HepG2 (cell line): ENCODE results near the gene MLLT11. TPM values are rescaled to one million over a fixed set of nuclear protein-coding genes. Genes with fewer than 3 reads are reported as not detected.

Experiments used
- ADNP ChIP-seq: sonication (generic); formaldehyde crosslinking; IDR thresholded peaks from 2 replicates; pipeline ENCODE4 v1.4.0; 2020; ENCODE audit warnings: missing genetic modification reagents
- AGO2 ChIP-seq: fragments of 200-400 bp; formaldehyde crosslinking; optimal IDR thresholded peaks from 2 replicates; pipeline ENCODE3; 2017; ENCODE audit warnings: mild to moderate bottlenecking, low read depth, low read length, moderate library complexity
- CCAR2 ChIP-seq: fragments of 200-400 bp; formaldehyde crosslinking; optimal IDR thresholded peaks from 2 replicates; pipeline ENCODE3; 2018; ENCODE audit warnings: low read depth, mild to moderate bottlenecking, low read length, moderate library complexity
- DNMT3B ChIP-seq: conservative IDR thresholded peaks from 2 replicates; pipeline ENCODE4 v1.6.1; 2016; ENCODE audit warnings: missing biosample characterization, control low read depth
- FOSL1 ChIP-seq: sonication (generic); formaldehyde crosslinking; IDR thresholded peaks from 2 replicates; pipeline ENCODE4 v1.9.0; 2021; ENCODE audit warnings: missing genetic modification reagents, borderline replicate concordance
- GLI4 ChIP-seq: sonication (generic); formaldehyde crosslinking; IDR thresholded peaks from 2 replicates; pipeline ENCODE4 v1.5.1; 2020; ENCODE audit warnings: missing genetic modification reagents, mild to moderate bottlenecking, moderate library complexity, borderline replicate concordance
- HNF4A ChIP-seq: sonication (generic); formaldehyde crosslinking; IDR thresholded peaks from 2 replicates; pipeline ENCODE4 v1.4.0; 2020; ENCODE audit warnings: missing genetic modification reagents
- NCOA1 ChIP-seq: sonication (generic); formaldehyde crosslinking; IDR thresholded peaks from 2 replicates; pipeline ENCODE4 v1.9.0; 2021; ENCODE audit warnings: missing genetic modification reagents
- NFE2L1 ChIP-seq: sonication (generic); formaldehyde crosslinking; IDR thresholded peaks from 2 replicates; pipeline ENCODE4 v1.4.0; 2020; ENCODE audit warnings: missing genetic modification reagents, mild to moderate bottlenecking, borderline replicate concordance
- NFIB ChIP-seq: sonication (generic); formaldehyde crosslinking; IDR thresholded peaks from 2 replicates; pipeline ENCODE4 v1.9.0; 2021; ENCODE audit warnings: missing genetic modification reagents, mild to moderate bottlenecking, borderline replicate concordance
- NFYC ChIP-seq: IDR thresholded peaks from 2 replicates; pipeline ENCODE4 v1.6.1; 2016; ENCODE audit warnings: missing genetic modification reagents, missing compliant biosample characterization
- RBAK ChIP-seq: sonication (generic); formaldehyde crosslinking; IDR thresholded peaks from 2 replicates; pipeline ENCODE4 v1.5.1; 2020; ENCODE audit warnings: mild to moderate bottlenecking, missing genetic modification reagents
- SIX4 ChIP-seq: sonication (generic); formaldehyde crosslinking; IDR thresholded peaks from 2 replicates; pipeline ENCODE4 v1.4.0; 2020; ENCODE audit warnings: missing genetic modification reagents
- SMAD9 ChIP-seq: sonication (generic); formaldehyde crosslinking; IDR thresholded peaks from 2 replicates; pipeline ENCODE4 v1.5.1; 2020; ENCODE audit warnings: mild to moderate bottlenecking, missing genetic modification reagents
- ZC3H4 ChIP-seq: sonication (generic); formaldehyde crosslinking; IDR thresholded peaks from 2 replicates; pipeline ENCODE4 v1.4.0; 2020; ENCODE audit warnings: missing genetic modification reagents, borderline replicate concordance
- ZMYM4 ChIP-seq: sonication (generic); formaldehyde crosslinking; IDR thresholded peaks from 2 replicates; pipeline ENCODE4 v1.8.1; 2023; ENCODE audit warnings: mild to moderate bottlenecking, missing genetic modification reagents
- ZNF451 ChIP-seq: sonication (generic); formaldehyde crosslinking; IDR thresholded peaks from 2 replicates; pipeline ENCODE4 v1.5.0; 2020; ENCODE audit warnings: mild to moderate bottlenecking, missing genetic modification reagents
- ZNF670 ChIP-seq: sonication (generic); formaldehyde crosslinking; IDR thresholded peaks from 2 replicates; pipeline ENCODE4 v1.8.0; 2022; ENCODE audit warnings: mild to moderate bottlenecking, missing genetic modification reagents, borderline replicate concordance
- polyA plus RNA-seq, 8 experiments: library from polyadenylated mRNA; depleted of rRNA in 3 of 8; stranded (reverse) in 7 of 8; unstranded in 1 of 8; fragments of >200 nt; fragmentation: Illumina TruSeq in 4 of 8; extraction: Trizol in 4 of 8; gene quantifications; 2 replicates each; pipeline versions ENCODE4 v1.2.1 to v1.2.3, GENCODE V29; 2011 to 2016; ENCODE audit warnings: low read depth in 4 of 8, missing spikeins in 1 of 8, mixed read lengths in 1 of 8; ENCODE audit not compliant: insufficient read depth in 1 of 8
- total RNA-seq, 5 experiments: library from RNA; depleted of rRNA; stranded (reverse); fragments of >200 nt; fragmentation: Illumina TruSeq; extraction: Trizol; gene quantifications; 2 replicates each; pipeline ENCODE4 v1.2.3, GENCODE V29; 2016; ENCODE audit warnings: low read depth in 1 of 5
- TF ChIP-seq, protein P1 (sequence below): sonication (generic); formaldehyde crosslinking; IDR thresholded peaks from 2 replicates; pipeline ENCODE4 v1.8.1; 2023; ENCODE audit warnings: mild to moderate bottlenecking, inconsistent platforms, moderate library complexity, missing genetic modification reagents, borderline replicate concordance
- TF ChIP-seq, protein P2 (sequence below): sonication (generic); formaldehyde crosslinking; IDR thresholded peaks from 2 replicates; pipeline ENCODE4 v1.4.0; 2020; ENCODE audit warnings: mild to moderate bottlenecking, missing genetic modification reagents
- TF ChIP-seq, protein P3 (sequence below): sonication (generic); formaldehyde crosslinking; IDR thresholded peaks from 2 replicates; pipeline ENCODE4 v1.4.0; 2020; ENCODE audit warnings: low read depth, missing genetic modification reagents
- TF ChIP-seq, protein P4 (sequence below): sonication (generic); formaldehyde crosslinking; IDR thresholded peaks from 2 replicates; pipeline ENCODE4 v1.8.0; 2022; ENCODE audit warnings: missing genetic modification reagents, mild to moderate bottlenecking, inconsistent platforms, borderline replicate concordance

MLLT11 gene
- total and polyA plus RNA-seq, 2 of the 13 experiments (the other 11 are each of a cell fraction or from before 2014, with no cell fraction given), result 0.21 to 0.22 TPM

DNA sequence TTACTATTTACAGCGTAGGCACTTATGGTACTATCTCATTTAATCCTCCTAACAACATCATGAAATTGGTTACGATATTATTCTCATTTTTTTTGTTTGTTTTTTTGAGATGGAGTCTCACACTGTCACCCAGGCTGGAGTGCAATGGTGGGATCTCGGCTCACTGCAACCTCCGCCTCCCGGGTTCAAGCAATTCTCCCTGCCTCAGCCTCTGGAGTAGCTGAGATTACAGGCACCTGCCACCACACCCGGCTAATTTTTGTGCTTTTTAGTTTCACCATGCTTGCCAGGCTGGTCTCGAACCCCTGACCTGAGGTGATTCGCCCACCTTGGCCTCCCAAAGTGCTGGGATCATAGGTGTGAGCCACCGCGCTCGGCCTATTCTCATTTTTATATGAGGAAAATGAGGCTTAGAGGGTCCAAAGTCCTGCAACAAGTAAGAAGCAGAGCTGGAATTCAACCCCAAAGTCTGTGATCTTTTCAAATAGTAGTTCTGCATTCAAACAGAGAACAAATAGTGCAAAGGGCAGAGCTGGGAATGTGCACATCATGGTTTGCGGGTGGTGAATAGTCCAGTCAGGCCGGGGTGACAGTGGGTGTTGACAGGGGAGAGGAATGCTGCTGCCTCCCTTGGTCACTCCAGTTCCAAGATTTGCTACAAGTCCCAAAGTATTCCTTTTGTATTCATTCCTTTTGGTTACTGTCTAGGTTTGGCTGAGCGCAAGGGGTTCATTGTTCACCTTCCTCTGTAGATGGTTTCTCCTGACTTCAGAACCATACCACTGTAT, 47.3 kb upstream of the MLLT11 start (continued):
- no peak for TF ChIP-seq AGO2
- peak; percentile 98 for TF ChIP-seq HNF4A (CRISPR knock-in tag)
- TF ChIP-seq ZNF451 (CRISPR knock-in tag), result no peak
- no peak for TF ChIP-seq CCAR2
- TF ChIP-seq, protein P1, sequence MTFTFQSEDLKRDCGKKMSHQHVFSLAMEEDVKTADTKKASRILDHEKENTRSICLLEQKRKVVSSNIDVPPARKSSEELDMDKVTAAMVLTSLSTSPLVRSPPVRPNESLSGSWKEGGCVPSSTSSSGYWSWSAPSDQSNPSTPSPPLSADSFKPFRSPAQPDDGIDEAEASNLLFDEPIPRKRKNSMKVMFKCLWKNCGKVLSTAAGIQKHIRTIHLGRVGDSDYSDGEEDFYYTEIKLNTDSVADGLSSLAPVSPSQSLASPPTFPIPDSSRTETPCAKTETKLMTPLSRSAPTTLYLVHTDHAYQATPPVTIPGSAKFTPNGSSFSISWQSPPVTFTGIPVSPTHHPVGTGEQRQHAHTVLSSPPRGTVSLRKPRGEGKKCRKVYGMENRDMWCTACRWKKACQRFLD (CRISPR knock-in tag), result no peak
- no peak for TF ChIP-seq GLI4
- TF ChIP-seq ZMYM4 (CRISPR knock-in tag), result peak; percentile 46; the same call in 1 of the 2 replicates
- no peak for TF ChIP-seq FOSL1 (CRISPR knock-in tag)
- TF ChIP-seq DNMT3B, result no peak
- TF ChIP-seq ZC3H4 (CRISPR knock-in tag), result no peak
- TF ChIP-seq NFYC (CRISPR knock-in tag), result no peak
- peak; percentile 58; the same call in 1 of the 2 replicates for TF ChIP-seq SIX4
- peak; percentile 82 for TF ChIP-seq ZNF670 (CRISPR knock-in tag)
- TF ChIP-seq RBAK, result no peak
- TF ChIP-seq NFIB (CRISPR knock-in tag), result no peak
- TF ChIP-seq, protein P2, sequence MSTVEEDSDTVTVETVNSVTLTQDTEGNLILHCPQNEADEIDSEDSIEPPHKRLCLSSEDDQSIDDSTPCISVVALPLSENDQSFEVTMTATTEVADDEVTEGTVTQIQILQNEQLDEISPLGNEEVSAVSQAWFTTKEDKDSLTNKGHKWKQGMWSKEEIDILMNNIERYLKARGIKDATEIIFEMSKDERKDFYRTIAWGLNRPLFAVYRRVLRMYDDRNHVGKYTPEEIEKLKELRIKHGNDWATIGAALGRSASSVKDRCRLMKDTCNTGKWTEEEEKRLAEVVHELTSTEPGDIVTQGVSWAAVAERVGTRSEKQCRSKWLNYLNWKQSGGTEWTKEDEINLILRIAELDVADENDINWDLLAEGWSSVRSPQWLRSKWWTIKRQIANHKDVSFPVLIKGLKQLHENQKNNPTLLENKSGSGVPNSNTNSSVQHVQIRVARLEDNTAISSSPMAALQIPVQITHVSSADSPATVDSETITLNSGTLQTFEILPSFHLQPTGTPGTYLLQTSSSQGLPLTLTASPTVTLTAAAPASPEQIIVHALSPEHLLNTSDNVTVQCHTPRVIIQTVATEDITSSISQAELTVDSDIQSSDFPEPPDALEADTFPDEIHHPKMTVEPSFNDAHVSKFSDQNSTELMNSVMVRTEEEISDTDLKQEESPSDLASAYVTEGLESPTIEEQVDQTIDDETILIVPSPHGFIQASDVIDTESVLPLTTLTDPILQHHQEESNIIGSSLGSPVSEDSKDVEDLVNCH (CRISPR knock-in tag), result no peak
- TF ChIP-seq, protein P3, sequence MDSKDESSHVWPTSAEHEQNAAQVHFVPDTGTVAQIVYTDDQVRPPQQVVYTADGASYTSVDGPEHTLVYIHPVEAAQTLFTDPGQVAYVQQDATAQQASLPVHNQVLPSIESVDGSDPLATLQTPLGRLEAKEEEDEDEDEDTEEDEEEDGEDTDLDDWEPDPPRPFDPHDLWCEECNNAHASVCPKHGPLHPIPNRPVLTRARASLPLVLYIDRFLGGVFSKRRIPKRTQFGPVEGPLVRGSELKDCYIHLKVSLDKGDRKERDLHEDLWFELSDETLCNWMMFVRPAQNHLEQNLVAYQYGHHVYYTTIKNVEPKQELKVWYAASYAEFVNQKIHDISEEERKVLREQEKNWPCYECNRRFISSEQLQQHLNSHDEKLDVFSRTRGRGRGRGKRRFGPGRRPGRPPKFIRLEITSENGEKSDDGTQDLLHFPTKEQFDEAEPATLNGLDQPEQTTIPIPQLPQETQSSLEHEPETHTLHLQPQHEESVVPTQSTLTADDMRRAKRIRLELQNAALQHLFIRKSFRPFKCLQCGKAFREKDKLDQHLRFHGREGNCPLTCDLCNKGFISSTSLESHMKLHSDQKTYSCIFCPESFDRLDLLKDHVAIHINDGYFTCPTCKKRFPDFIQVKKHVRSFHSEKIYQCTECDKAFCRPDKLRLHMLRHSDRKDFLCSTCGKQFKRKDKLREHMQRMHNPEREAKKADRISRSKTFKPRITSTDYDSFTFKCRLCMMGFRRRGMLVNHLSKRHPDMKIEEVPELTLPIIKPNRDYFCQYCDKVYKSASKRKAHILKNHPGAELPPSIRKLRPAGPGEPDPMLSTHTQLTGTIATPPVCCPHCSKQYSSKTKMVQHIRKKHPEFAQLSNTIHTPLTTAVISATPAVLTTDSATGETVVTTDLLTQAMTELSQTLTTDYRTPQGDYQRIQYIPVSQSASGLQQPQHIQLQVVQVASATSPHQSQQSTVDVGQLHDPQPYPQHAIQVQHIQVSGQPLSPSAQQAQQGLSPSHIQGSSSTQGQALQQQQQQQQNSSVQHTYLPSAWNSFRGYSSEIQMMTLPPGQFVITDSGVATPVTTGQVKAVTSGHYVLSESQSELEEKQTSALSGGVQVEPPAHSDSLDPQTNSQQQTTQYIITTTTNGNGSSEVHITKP (CRISPR knock-in tag), result peak; percentile 92
- TF ChIP-seq SMAD9 (CRISPR knock-in tag), result no peak
- TF ChIP-seq, protein P4, sequence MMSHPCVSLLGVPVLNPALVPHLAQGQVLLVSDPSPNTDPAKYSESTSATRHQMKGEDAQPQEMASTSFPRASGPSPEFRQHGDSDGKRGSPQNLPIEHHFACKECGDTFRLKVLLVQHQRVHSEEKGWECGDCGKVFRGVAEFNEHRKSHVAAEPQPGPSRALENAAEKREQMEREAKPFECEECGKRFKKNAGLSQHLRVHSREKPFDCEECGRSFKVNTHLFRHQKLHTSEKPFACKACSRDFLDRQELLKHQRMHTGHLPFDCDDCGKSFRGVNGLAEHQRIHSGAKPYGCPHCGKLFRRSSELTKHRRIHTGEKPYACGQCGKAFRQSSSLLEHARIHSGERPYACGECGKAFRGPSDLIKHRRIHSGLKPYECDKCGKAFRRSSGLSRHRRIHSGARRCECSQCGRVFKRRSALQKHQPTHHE (CRISPR knock-in tag), result peak; percentile 38; the same call in 1 of the 2 replicates
- no peak; the same call in 1 of the 2 replicates for TF ChIP-seq NFE2L1 (CRISPR knock-in tag)
- no peak for TF ChIP-seq NCOA1 (CRISPR knock-in tag)
- TF ChIP-seq ADNP, result peak; percentile 95
